BE2C (cell line): ENCODE data around the gene ADAMTS15.

Experiments used
- DNase-seq: peaks from one replicate; pipeline ENCODE4 v3.0.0-alpha.2; 2020
- H3K27me3 ChIP-seq: fragments of 250-450 bp; sonication (Bioruptor Pico); 2 replicates; pipeline ENCODE4 v1.5.1; 2020; ENCODE audit warnings: mild to moderate bottlenecking
- H3K36me3 ChIP-seq: fragments of 250-450 bp; sonication (Bioruptor Pico); 2 replicates; pipeline ENCODE4 v1.5.1; 2020; ENCODE audit warnings: mild to moderate bottlenecking
- H3K4me1 ChIP-seq: fragments of 250-450 bp; sonication (Bioruptor Pico); 2 replicates; pipeline ENCODE4 v1.5.1; 2020
- H3K4me3 ChIP-seq: 2 replicates; pipeline ENCODE4 v1.5.1; 2011; ENCODE audit warnings: low read depth, low read length
- H3K9me3 ChIP-seq: fragments of 250-450 bp; sonication (Bioruptor Pico); 2 replicates; pipeline ENCODE4 v1.5.1; 2020
- TF ChIP-seq, protein P1 (sequence below): IDR thresholded peaks from 2 replicates; pipeline ENCODE4 v1.5.1; 2012; ENCODE audit warnings: mild to moderate bottlenecking, low read depth, low read length

The ADAMTS15 gene

DNA sequence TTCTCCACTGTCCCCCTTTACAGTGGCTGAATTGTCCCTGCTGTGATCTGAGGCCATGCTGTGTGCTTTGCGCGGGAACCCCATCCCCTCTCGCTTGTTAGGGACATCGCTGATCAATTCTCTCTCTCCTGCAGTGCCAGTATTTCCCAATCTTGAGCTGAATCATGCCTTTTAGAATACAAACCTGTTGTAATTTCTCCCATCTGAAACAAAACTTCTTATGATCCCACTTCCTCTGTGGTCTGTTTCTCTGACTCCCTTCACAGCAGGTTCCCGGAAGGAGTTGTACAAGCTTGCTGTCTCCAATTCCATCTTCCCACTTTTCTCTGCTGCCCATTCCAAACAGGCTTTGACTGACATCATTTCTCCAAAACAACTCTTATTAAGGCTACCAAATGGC is 16.8 kb downstream of the ADAMTS15 start:
- H3K4me1 ChIP-seq, result no peaks in the 10 kb centered on the region
- DNase-seq, result no peak
- H3K9me3 ChIP-seq, result no peaks in the 10 kb centered on the region
- H3K36me3 ChIP-seq, result no peaks in the 10 kb centered on the region
- H3K27me3 ChIP-seq, result no peaks in the 10 kb centered on the region
- TF ChIP-seq, protein P1, sequence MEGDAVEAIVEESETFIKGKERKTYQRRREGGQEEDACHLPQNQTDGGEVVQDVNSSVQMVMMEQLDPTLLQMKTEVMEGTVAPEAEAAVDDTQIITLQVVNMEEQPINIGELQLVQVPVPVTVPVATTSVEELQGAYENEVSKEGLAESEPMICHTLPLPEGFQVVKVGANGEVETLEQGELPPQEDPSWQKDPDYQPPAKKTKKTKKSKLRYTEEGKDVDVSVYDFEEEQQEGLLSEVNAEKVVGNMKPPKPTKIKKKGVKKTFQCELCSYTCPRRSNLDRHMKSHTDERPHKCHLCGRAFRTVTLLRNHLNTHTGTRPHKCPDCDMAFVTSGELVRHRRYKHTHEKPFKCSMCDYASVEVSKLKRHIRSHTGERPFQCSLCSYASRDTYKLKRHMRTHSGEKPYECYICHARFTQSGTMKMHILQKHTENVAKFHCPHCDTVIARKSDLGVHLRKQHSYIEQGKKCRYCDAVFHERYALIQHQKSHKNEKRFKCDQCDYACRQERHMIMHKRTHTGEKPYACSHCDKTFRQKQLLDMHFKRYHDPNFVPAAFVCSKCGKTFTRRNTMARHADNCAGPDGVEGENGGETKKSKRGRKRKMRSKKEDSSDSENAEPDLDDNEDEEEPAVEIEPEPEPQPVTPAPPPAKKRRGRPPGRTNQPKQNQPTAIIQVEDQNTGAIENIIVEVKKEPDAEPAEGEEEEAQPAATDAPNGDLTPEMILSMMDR, result no peak
- H3K4me3 ChIP-seq, result no peak overlapping the region

DNA sequence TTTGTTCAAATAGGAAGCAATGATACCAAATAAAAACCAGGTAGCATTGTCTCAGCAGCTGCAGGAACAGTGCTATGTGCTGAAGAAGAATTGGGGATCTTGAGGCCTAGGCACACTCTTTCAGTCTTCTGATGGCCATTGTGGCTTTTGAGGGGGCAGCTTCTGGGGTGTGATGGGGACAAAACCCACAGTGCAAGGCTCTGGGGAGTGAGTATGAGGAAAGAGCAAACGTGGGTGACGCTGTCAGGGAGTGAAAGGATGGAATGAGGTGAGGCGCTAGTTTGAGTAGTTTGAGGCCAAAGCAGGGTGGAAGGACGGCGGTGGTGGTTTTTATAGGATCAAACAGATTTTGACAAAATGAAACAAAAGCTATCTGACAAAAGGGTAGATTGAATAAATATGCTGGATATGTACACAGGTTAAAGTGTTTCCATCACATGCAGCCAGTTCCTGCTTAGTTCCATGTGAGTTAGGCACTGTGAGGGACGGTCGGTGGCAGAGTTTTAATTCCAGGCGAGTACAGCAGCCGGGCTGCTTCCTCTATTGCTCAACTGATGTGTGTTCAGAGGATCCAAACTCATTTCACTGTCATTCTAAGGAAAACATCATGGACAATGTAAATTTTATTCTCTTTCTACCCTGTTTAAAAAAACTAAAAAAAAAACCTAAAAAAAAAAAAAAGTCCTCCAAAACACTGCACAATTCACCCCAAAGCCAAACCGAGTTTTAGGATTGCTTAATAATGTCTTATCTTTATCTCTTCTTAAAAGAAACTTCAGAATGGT is 18.9 kb downstream of the ADAMTS15 start:
- Histone ChIP-seq H3K36me3 (no peaks in the 10 kb centered on the region), H3K4me1 (no peaks in the 10 kb centered on the region), H3K4me3 (no peak overlapping the region), H3K9me3 (no peaks in the 10 kb centered on the region), H3K27me3 (no peaks in the 10 kb centered on the region)
- DNase-seq, result no peak
- TF ChIP-seq, protein P1, result no peak

DNA sequence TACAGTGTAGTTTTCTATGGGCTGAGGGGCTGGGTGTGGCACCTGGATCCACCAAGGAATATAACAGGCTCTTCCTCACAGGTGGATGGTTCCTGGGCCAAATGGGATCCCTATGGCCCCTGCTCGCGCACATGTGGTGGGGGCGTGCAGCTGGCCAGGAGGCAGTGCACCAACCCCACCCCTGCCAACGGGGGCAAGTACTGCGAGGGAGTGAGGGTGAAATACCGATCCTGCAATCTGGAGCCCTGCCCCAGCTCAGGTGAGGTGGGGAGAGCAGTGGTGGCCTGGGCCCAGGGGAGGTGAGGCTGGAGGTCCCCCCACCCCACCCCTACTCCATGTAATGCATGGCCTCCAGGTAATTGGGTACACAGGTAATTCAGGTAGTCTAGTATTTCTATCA is 20.7 kb downstream of the ADAMTS15 start:
- Histone ChIP-seq H3K9me3 (no peaks in the 10 kb centered on the region), H3K4me3 (no peak overlapping the region), H3K27me3 (no peaks in the 10 kb centered on the region), H3K4me1 (no peaks in the 10 kb centered on the region), H3K36me3 (no peaks in the 10 kb centered on the region)
- DNase-seq, result no peak
- TF ChIP-seq, protein P1, result no peak

DNA sequence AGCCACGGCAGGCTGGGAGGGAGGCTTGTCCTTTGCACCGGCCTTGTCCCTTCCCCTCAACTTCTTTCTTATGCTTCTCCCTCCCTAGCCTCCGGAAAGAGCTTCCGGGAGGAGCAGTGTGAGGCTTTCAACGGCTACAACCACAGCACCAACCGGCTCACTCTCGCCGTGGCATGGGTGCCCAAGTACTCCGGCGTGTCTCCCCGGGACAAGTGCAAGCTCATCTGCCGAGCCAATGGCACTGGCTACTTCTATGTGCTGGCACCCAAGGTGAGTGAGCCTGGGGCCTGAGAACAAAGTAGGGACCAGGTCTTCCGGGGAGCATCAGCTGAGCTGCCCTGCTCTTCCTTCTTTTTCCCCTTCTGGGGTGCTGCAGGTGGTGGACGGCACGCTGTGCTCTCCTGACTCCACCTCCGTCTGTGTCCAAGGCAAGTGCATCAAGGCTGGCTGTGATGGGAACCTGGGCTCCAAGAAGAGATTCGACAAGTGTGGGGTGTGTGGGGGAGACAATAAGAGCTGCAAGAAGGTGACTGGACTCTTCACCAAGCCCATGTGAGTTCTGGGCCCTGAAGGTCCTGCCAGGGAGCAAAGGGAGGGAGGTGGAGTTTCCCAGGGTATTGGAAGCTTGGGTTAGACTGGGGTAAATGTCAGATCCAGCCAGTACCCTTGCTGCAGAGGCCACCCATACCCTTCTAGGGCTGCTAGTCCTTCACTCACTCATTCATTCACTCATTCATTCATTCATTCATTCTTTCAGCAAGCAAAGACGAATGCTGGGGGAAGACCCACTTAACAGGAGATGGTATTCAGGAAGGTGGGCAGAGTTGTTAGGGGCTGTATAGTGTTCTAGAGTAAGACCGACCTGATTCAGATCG is 22.6 kb downstream of the ADAMTS15 start:
- Histone ChIP-seq H3K9me3 (no peaks in the 10 kb centered on the region), H3K4me3 (no peak overlapping the region)

DNA sequence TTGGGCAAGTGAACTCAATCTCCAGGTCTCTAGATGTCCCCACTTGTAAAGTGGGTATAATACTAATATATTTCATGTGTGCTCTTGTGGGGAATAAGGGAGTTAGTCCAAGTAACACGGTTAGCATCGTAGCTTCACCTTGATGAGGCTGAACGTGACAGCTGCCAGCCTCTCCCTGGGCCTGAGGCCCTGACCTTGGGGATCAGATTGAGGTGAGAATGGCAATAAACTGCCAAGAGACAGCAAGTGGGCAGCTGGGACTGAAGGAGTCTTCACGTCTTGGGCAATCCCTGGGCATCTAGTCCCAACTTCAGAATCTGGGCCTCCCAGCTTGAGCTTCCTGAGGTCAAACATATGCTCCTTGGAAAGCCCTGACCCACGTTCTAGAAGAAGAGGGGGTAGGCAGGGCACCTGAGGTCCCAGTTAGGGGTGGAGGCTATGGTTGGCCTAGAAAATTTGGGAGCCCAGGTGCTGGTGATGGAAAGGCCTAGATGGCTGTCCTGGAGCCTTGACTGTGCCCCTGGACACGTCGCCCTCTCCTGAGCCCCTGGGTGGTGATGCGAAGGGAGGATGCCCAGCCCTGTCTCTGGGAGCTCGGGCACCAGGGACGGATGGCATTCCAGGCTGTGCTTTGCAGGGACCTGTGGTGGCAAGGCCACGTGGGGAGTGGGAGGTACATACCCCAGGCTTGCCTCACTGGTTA is 23.4 kb downstream of the ADAMTS15 start:
- Histone ChIP-seq H3K27me3 (no peaks in the 10 kb centered on the region), H3K4me3 (no peak overlapping the region), H3K36me3 (no peaks in the 10 kb centered on the region), H3K9me3 (no peaks in the 10 kb centered on the region), H3K4me1 (no peaks in the 10 kb centered on the region)
- no peak for DNase-seq
- TF ChIP-seq, protein P1, result no peak

More for the DNA sequence above, 22.6 kb downstream of the ADAMTS15 start:
- no peaks in the 10 kb centered on the region for H3K4me1 ChIP-seq
- TF ChIP-seq, protein P1, result no peak
- no peak for DNase-seq
- no peaks in the 10 kb centered on the region for H3K27me3 ChIP-seq
- H3K36me3 ChIP-seq, result no peaks in the 10 kb centered on the region
